ENCODE measurements around the gene SLC25A33. TPM values are rescaled to one million over a fixed set of nuclear protein-coding genes. Genes with fewer than 3 reads are reported as not detected.

SLC25A33 gene
- total RNA-seq, 1 experiment from 2014 or later, result 9.2 TPM

DNA sequence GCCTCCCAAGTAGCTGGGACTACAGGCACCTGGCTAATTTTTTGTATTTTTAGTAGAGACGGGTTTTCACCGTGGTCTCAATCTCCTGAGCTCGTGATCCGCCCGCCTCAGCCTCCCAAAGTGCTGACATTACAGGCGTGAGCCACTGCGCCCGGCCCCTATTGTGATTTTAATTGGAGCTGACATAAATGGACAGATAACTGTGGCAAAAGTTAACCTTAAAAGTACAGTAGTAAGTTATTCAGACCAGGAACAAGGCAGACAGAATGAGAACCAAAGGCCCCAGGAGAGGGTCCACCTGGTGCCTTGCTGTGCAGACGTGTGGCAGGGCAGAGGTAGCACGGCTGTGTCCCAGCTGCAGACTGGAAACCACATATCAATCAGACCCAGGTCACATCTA is 60.5 kb downstream of the SLC25A33 start:
- DNase-seq (ENCODE audit: low spot score) (no peak), ATAC-seq (no peak)
- Mint-ChIP-seq H3K9me3 (no peaks in the 10 kb centered on the region), H3K27ac (no peak overlapping the region), H3K4me3 (no peak overlapping the region), H3K4me1 (no peaks in the 10 kb centered on the region), H3K27me3 (ENCODE audit: low read depth) (no peaks in the 10 kb centered on the region), H3K36me3 (peaks cover 7% of the 10 kb centered on the region)
- CTCF ChIA-PET, result no interaction called here
- TF ChIP-seq MYBL2 (CRISPR knock-in tag; IDR thresholded peaks at IDR 0.05), result no peak
- no peak for TF ChIP-seq TCF7 (CRISPR knock-in tag; IDR thresholded peaks at IDR 0.05; ENCODE audit: low read depth)
- TF ChIP-seq, protein P1, sequence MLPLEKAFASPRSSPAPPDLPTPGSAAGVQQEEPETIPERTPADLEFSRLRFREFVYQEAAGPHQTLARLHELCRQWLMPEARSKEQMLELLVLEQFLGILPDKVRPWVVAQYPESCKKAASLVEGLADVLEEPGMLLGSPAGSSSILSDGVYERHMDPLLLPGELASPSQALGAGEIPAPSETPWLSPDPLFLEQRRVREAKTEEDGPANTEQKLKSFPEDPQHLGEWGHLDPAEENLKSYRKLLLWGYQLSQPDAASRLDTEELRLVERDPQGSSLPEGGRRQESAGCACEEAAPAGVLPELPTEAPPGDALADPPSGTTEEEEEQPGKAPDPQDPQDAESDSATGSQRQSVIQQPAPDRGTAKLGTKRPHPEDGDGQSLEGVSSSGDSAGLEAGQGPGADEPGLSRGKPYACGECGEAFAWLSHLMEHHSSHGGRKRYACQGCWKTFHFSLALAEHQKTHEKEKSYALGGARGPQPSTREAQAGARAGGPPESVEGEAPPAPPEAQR (CRISPR knock-in tag; IDR thresholded peaks at IDR 0.05), result no peak
- no peak for TF ChIP-seq ZNF138 (CRISPR knock-in tag; conservative IDR thresholded peaks at IDR 0.05)
- no peak for TF ChIP-seq GRHL2 (CRISPR knock-in tag; IDR thresholded peaks at IDR 0.05; ENCODE audit: insufficient replicate concordance, severe bottlenecking)
- no peak for TF ChIP-seq ZNF671 (CRISPR knock-in tag; IDR thresholded peaks at IDR 0.05)
- POLR2A ChIA-PET, result no interaction called here

DNA sequence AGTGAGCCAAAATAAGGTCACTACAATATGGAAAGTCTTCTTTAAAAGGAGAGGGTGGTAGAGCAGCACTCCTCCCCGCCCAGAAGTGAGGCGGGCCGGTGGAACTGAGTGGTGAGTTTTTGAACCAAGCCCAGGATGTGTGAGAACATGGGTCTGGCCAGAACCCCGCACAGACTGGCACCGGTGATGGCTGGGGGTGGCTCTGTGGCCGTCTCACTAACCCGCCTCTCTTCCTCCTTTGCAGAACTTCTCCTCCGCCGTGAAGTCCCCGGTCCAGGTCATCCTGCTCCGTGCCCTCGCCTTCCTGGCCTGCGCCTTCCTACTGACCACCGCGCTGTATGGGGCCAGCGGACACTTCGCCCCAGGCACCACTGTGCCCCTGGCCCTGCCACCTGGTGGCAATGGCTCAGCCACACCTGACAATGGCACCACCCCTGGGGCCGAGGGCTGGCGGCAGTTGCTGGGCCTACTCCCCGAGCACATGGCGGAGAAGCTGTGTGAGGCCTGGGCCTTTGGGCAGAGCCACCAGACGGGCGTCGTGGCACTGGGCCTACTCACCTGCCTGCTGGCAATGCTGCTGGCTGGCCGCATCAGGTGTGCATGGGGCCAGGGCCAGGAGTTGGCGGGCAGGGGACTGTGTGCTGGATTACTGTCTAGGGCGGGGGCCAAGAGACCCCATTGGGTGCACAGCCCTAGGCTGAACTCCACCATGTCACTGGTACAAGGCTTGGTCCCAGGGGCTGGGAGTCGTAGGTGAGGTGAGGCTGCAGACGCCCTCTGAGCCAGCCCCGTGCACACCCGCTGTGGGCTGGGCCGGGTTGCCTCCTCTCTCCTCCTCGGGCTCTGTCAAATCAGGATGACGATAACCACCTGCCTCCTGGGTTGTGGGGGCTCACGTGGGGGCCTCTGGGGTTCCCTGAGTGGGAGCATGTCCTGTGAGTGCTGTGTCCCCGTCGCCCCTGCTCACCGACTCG is 61.9 kb downstream of the SLC25A33 start:
- no peaks in the 10 kb centered on the region for H3K9me3 Mint-ChIP-seq
- no peak overlapping the region for H3K4me3 Mint-ChIP-seq
- CTCF ChIA-PET, result no interaction called here
- TF ChIP-seq MYBL2 (CRISPR knock-in tag; IDR thresholded peaks at IDR 0.05), result no peak
- no peak for TF ChIP-seq JAZF1 (CRISPR knock-in tag; IDR thresholded peaks at IDR 0.05)
- TF ChIP-seq, protein P2, sequence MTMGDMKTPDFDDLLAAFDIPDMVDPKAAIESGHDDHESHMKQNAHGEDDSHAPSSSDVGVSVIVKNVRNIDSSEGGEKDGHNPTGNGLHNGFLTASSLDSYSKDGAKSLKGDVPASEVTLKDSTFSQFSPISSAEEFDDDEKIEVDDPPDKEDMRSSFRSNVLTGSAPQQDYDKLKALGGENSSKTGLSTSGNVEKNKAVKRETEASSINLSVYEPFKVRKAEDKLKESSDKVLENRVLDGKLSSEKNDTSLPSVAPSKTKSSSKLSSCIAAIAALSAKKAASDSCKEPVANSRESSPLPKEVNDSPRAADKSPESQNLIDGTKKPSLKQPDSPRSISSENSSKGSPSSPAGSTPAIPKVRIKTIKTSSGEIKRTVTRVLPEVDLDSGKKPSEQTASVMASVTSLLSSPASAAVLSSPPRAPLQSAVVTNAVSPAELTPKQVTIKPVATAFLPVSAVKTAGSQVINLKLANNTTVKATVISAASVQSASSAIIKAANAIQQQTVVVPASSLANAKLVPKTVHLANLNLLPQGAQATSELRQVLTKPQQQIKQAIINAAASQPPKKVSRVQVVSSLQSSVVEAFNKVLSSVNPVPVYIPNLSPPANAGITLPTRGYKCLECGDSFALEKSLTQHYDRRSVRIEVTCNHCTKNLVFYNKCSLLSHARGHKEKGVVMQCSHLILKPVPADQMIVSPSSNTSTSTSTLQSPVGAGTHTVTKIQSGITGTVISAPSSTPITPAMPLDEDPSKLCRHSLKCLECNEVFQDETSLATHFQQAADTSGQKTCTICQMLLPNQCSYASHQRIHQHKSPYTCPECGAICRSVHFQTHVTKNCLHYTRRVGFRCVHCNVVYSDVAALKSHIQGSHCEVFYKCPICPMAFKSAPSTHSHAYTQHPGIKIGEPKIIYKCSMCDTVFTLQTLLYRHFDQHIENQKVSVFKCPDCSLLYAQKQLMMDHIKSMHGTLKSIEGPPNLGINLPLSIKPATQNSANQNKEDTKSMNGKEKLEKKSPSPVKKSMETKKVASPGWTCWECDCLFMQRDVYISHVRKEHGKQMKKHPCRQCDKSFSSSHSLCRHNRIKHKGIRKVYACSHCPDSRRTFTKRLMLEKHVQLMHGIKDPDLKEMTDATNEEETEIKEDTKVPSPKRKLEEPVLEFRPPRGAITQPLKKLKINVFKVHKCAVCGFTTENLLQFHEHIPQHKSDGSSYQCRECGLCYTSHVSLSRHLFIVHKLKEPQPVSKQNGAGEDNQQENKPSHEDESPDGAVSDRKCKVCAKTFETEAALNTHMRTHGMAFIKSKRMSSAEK (CRISPR knock-in tag; IDR thresholded peaks at IDR 0.05; ENCODE audit: borderline replicate concordance), result no peak
- no peak for TF ChIP-seq GABPB1 (CRISPR knock-in tag; IDR thresholded peaks at IDR 0.05)
- TF ChIP-seq ATF1 (CRISPR knock-in tag; IDR thresholded peaks at IDR 0.05), result no peak
- TF ChIP-seq NR3C1 (CRISPR knock-in tag; conservative IDR thresholded peaks at IDR 0.05; ENCODE audit: low read depth), result no peak
- TF ChIP-seq NFATC4 (CRISPR knock-in tag; IDR thresholded peaks at IDR 0.05), result no peak
- TF ChIP-seq FOXP1 (CRISPR knock-in tag; IDR thresholded peaks at IDR 0.05; ENCODE audit: borderline replicate concordance), result no peak
- DNase-seq (ENCODE audit: low spot score) (no peak), ATAC-seq (no peak)
- H3K4me1 Mint-ChIP-seq, result no peaks in the 10 kb centered on the region
- no peak overlapping the region for H3K27ac Mint-ChIP-seq
- POLR2A ChIA-PET, result no interaction called here
- H3K27me3 Mint-ChIP-seq (ENCODE audit: low read depth), result no peaks in the 10 kb centered on the region
- peaks cover 7% of the 10 kb centered on the region for H3K36me3 Mint-ChIP-seq

DNA sequence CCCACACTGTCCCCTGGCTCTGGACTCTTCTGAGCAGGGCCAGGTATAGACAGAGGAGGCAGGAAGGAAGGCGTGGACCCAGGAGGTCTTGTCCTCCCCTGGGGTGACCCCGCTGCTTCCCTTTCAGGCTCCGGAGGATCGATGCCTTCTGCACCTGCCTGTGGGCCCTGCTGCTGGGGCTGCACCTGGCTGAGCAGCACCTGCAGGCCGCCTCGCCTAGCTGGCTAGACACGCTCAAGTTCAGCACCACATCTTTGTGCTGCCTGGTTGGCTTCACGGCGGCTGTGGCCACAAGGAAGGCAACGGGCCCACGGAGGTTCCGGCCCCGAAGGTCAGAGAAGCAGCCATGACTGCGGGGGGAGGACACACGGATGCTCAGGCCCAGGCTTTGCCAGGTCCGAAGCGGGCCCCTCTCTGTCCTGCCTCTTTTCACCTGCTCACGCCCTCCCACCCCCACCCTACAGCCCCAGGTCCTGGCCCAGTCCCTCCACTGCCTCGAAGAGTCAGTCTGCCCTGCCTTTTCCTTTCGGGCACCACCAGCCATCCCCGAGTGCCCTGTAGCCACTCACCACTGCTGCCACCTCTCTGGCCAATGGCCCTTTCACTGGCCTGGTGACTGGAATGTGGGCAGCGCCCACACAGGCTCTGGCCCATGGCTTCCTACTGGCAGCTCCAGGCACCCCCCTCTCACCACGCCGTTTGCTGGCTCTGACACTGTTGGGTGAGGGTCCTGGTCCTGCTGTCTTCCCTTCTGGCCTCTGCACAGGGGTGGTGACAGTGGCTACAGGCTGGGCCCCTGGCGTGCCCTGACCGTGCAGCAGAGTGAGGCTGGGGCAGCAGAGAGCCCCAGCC is 62.9 kb downstream of the SLC25A33 start:
- Mint-ChIP-seq H3K4me3 (no peak overlapping the region), H3K36me3 (peaks cover 7% of the 10 kb centered on the region), H3K27me3 (ENCODE audit: low read depth) (no peaks in the 10 kb centered on the region), H3K4me1 (no peaks in the 10 kb centered on the region), H3K27ac (no peak overlapping the region), H3K9me3 (no peaks in the 10 kb centered on the region)
- DNase-seq (ENCODE audit: low spot score) (no peak), ATAC-seq (no peak)
- ChIA-PET POLR2A (no interaction called here), CTCF (no interaction called here)
- TF ChIP-seq ZNF219 (CRISPR knock-in tag; IDR thresholded peaks at IDR 0.05; ENCODE audit: borderline replicate concordance) (no peak), FOXP1 (CRISPR knock-in tag; IDR thresholded peaks at IDR 0.05; ENCODE audit: borderline replicate concordance) (0 out of 2 replicates have a peak, but pooled peaks have one; percentile 25), IRF2 (CRISPR knock-in tag; IDR thresholded peaks at IDR 0.05; ENCODE audit: borderline replicate concordance, low read depth) (no peak)

All from WTC11 (cell line).